Daoy (cell line): ENCODE data around the gene PGA3. TPM values are rescaled to one million over a fixed set of nuclear protein-coding genes. Genes with fewer than 3 reads are reported as not detected.
"Not testable (repeated sequence)": the region's sequence is repeated elsewhere in the genome, so short reads cannot be mapped to it uniquely, and the experiment has no call there.

ENCODE experiments used
- DNase-seq: peaks from one replicate; pipeline ENCODE4 v3.0.0-alpha.2; 2015; ENCODE audit warnings: low read depth
- total RNA-seq: library from RNA; depleted of rRNA; stranded (reverse); fragments of >200 nt; shearing (Covaris generic); gene quantifications from 2 replicates; pipeline ENCODE4 v1.2.3, GENCODE V29; 2014

PGA3 gene
- total RNA-seq, 1 experiment from 2014 or later: not detected

GRCh38 chr11:61171907-61172306, 31.4 kb upstream of the PGA3 start:
- no peak for DNase-seq

GRCh38 chr11:61172356-61172755, 31.0 kb upstream of the PGA3 start:
- DNase-seq: no peak

GRCh38 chr11:61172888-61173287, 30.4 kb upstream of the PGA3 start:
- no peak for DNase-seq

- DNase-seq: peak; percentile 29
Observed at GRCh38 chr11:61173456-61173855, 29.9 kb upstream of the PGA3 start.

- DNase-seq: no peak
Observed at GRCh38 chr11:61174273-61174672, 29.0 kb upstream of the PGA3 start.

GRCh38 chr11:61174949-61175348, 28.4 kb upstream of the PGA3 start:
- no peak for DNase-seq

- DNase-seq: no peak
Observed at GRCh38 chr11:61176446-61176845, 26.9 kb upstream of the PGA3 start.

- not testable (repeated sequence) for DNase-seq
Observed at GRCh38 chr11:61180205-61180604, 23.1 kb upstream of the PGA3 start.

GRCh38 chr11:61181489-61181888, 21.8 kb upstream of the PGA3 start:
- DNase-seq: no peak

GRCh38 chr11:61183645-61184044, 19.7 kb upstream of the PGA3 start:
- no peak for DNase-seq

GRCh38 chr11:61186504-61186903, 16.8 kb upstream of the PGA3 start:
- DNase-seq: no peak

GRCh38 chr11:61187505-61188130, 15.7 kb upstream of the PGA3 start:
- peak; percentile 70 for DNase-seq

GRCh38 chr11:61189933-61190332, 13.4 kb upstream of the PGA3 start:
- DNase-seq: no peak

GRCh38 chr11:61193596-61193995, 9.7 kb upstream of the PGA3 start:
- DNase-seq: no peak

- no peak for DNase-seq
Observed at GRCh38 chr11:61194169-61194671, 9.1 kb upstream of the PGA3 start.

- DNase-seq: no peak
Observed at GRCh38 chr11:61194981-61195695, 8.2 kb upstream of the PGA3 start.

GRCh38 chr11:61195719-61196118, 7.6 kb upstream of the PGA3 start:
- no peak for DNase-seq

- no peak for DNase-seq
Observed at GRCh38 chr11:61198361-61198760, 5.0 kb upstream of the PGA3 start.

GRCh38 chr11:61198948-61199523, 4.3 kb upstream of the PGA3 start:
- DNase-seq: no peak

- no peak for DNase-seq
Observed at GRCh38 chr11:61201476-61201875, 1.8 kb upstream of the PGA3 start.

GRCh38 chr11:61203873-61204272, 558 bp downstream of the PGA3 start:
- not testable (repeated sequence) for DNase-seq

- not testable (repeated sequence) for DNase-seq
Observed at GRCh38 chr11:61204502-61205059, 1.3 kb downstream of the PGA3 start.
